B cell (primary cell): ENCODE data around the gene TMEM14A. TPM values are rescaled to one million over a fixed set of nuclear protein-coding genes. Genes with fewer than 3 reads are reported as not detected.

Experiments
- ATAC-seq: fragments of 200-7000 bp; cut with Tn5 transposase; one replicate; pipeline ENCODE4 v1.10.0; 2021; ENCODE audit warnings: low read depth, mild to moderate bottlenecking, moderate number of reproducible peaks, moderate library complexity
- CTCF ChIA-PET: fragments of 350-600 bp; sonication (Branson Sonifier 250); formaldehyde crosslinking; loops from one replicate; lab custom pipeline; 2021; ENCODE audit warnings: antibody characterized with exemption, inconsistent platforms; lab: Charles Lee
- POLR2A ChIA-PET: fragments of 350-600 bp; sonication (Branson Sonifier 250); formaldehyde crosslinking; loops from one replicate; lab custom pipeline; 2021; ENCODE audit warnings: antibody characterized with exemption; lab: Charles Lee
- DNase-seq: peaks from one replicate; pipeline ENCODE4 v3.0.0; 2013
- H2AFZ ChIP-seq: 2 replicates; pipeline ENCODE4 v1.6.1; 2012; ENCODE audit warnings: mild to moderate bottlenecking, low read depth, low read length; ENCODE audit not compliant: insufficient read depth, poor library complexity, severe bottlenecking
- H3K27ac ChIP-seq, 2 donors: 1 replicate in 1 of 2; 2 replicates in 1 of 2; pipeline ENCODE4 v1.5.1; 2012 to 2013; ENCODE audit warnings: low read length in 2 of 2, mild to moderate bottlenecking in 2 of 2, moderate library complexity in 1 of 2
- H3K27me3 ChIP-seq, 4 experiments: fragments of 200-600 bp in 1 of 4; sonication (generic) in 1 of 4; replicated peaks in 1 of 4; 1 replicate in 2 of 4; 2 replicates in 2 of 4; pipeline versions ENCODE4 v1.6.1 to v1.7.0; 2013 to 2016; ENCODE audit warnings: low read length in 3 of 4, mild to moderate bottlenecking in 2 of 4, mixed read lengths in 1 of 4, moderate library complexity in 1 of 4; ENCODE audit not compliant: insufficient read depth in 4 of 4, control insufficient read depth in 3 of 4; ENCODE audit errors: control extremely low read depth in 1 of 4
- H3K36me3 ChIP-seq, 2 experiments: replicated peaks in 1 of 2; 1 replicate in 1 of 2; 2 replicates in 1 of 2; pipeline versions ENCODE4 v1.6.1 to v1.7.1; 2013; ENCODE audit warnings: low read length in 1 of 2; ENCODE audit not compliant: insufficient read depth in 2 of 2, control insufficient read depth in 1 of 2; ENCODE audit errors: control extremely low read depth in 1 of 2, extremely low read depth in 1 of 2
- H3K4me1 ChIP-seq, 2 donors: fragments of 200-600 bp in 1 of 2; sonication (generic) in 1 of 2; 1 replicate in 1 of 2; 2 replicates in 1 of 2; pipeline versions ENCODE4 v1.5.1 to v1.6.1; 2013 to 2017; ENCODE audit warnings: low read length in 2 of 2; ENCODE audit not compliant: control insufficient read depth in 2 of 2, insufficient read depth in 2 of 2
- H3K4me2 ChIP-seq: replicated peaks from 2 replicates; pipeline ENCODE3; 2012; ENCODE audit warnings: mild to moderate bottlenecking, low read depth, low read length; ENCODE audit not compliant: poor library complexity, severe bottlenecking
- H3K4me3 ChIP-seq, 5 experiments: fragments of 200-600 bp in 1 of 5; sonication (generic) in 1 of 5; 1 replicate in 3 of 5; 2 replicates in 2 of 5; pipeline versions ENCODE4 v1.5.1 to v1.7.0; 2011 to 2016; ENCODE audit warnings: low read length in 4 of 5, mild to moderate bottlenecking in 4 of 5, low read depth in 2 of 5, control low read depth in 1 of 5, moderate library complexity in 1 of 5; ENCODE audit not compliant: insufficient read depth in 1 of 5; ENCODE audit errors: control extremely low read depth in 1 of 5, extremely low read depth in 1 of 5
- H3K79me2 ChIP-seq: fragments of 200-600 bp; sonication (generic); one replicate; pipeline ENCODE4 v1.6.0; 2016; ENCODE audit warnings: low read length; ENCODE audit not compliant: control insufficient read depth, insufficient read depth
- H3K9ac ChIP-seq: fragments of 200-600 bp; sonication (generic); 2 replicates; pipeline ENCODE4 v1.6.1; 2017; ENCODE audit warnings: mild to moderate bottlenecking, low read length, moderate library complexity
- H3K9me3 ChIP-seq, 3 donors: one replicate each; pipeline versions ENCODE4 v1.6.1 to v1.7.1; 2013; ENCODE audit warnings: low read length in 2 of 3; ENCODE audit not compliant: control insufficient read depth in 2 of 3, insufficient read depth in 1 of 3; ENCODE audit errors: control extremely low read depth in 1 of 3
- H4K20me1 ChIP-seq: 2 replicates; pipeline ENCODE4 v1.6.0; 2012; ENCODE audit warnings: mild to moderate bottlenecking, low read length; ENCODE audit not compliant: insufficient read depth, control insufficient read depth, poor library complexity, severe bottlenecking
- H3K27ac Mint-ChIP-seq: one replicate; pipeline ENCODE4 v1.8.0; 2021; ENCODE audit warnings: mixed read lengths
- H3K27me3 Mint-ChIP-seq: one replicate; pipeline ENCODE4 v1.8.0; 2021; ENCODE audit warnings: mixed read lengths
- H3K4me1 Mint-ChIP-seq: one replicate; pipeline ENCODE4 v1.8.0; 2021; ENCODE audit warnings: mixed read lengths
- H3K4me3 Mint-ChIP-seq: one replicate; pipeline ENCODE4 v1.8.0; 2021; ENCODE audit warnings: mixed read lengths
- H3K9me3 Mint-ChIP-seq: one replicate; pipeline ENCODE4 v1.8.0; 2022; ENCODE audit warnings: mixed read lengths; ENCODE audit not compliant: insufficient read depth
- EZH2 ChIP-seq: IDR thresholded peaks from 2 replicates; pipeline ENCODE4 v1.6.1; 2012; ENCODE audit warnings: borderline replicate concordance, low read depth, mild to moderate bottlenecking, moderate library complexity, low read length; ENCODE audit not compliant: insufficient read depth, poor library complexity, severe bottlenecking
- WGBS: methylation state at CpG from one replicate; pipeline ENCODE4 v1.1.5; 2013; ENCODE audit warnings: missing lambda C conversion rate; ENCODE audit not compliant: insufficient coverage; 5-methylcytosine and 5-hydroxymethylcytosine counted together
- intact Hi-C: fragments of 100-400 bp; cut with micrococcal nuclease; formaldehyde crosslinking; loops from one replicate; pipeline ENCODE4 v1.10.0; 2022
- polyA plus RNA-seq: library from polyadenylated mRNA; depleted of rRNA; stranded (reverse); fragments of >200 nt; gene quantifications from 2 replicates; pipeline ENCODE4 v1.2.3, GENCODE V29; 2012
- total RNA-seq, 2 donors: library from RNA; stranded (reverse); fragments of 120-200 nt in 1 of 2; gene quantifications; 1 replicate in 1 of 2; 2 replicates in 1 of 2; pipeline versions ENCODE4 v1.2.3 to v1.2.4, GENCODE V29; 2013 to 2022
- TF ChIP-seq, protein P1 (sequence below): fragments of 200-600 bp; IDR thresholded peaks from one replicate; pipeline ENCODE4 v1.8.0; 2022; ENCODE audit warnings: antibody characterized with exemption, mild to moderate bottlenecking

TMEM14A gene
- total and polyA plus RNA-seq, 2 donors (not counting 1 experiment from before 2014, with no cell fraction given) = 5.2 to 9.5 TPM

DNA sequence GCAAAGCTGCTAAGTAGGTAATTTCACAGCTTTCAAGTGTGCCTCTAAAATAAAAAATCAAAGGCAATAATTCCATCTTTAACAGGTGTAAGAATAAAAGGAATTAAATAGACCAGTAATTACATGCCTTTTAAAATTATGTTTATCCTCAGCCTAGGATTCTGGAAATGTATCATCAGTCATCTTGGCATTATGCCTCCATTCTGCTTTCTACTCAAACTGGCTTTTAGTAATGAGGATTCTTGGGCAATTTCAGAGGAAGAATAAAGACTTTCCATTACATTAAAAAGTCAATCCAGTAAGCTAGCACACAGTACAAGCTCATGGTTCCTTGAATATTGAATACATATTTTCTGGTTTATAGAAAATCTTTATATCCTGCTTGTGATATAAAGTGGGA lies 47.6 kb downstream of the TMEM14A start:
- no peaks in the 10 kb centered on the region for H3K36me3 ChIP-seq
- H3K4me2 ChIP-seq = no peak overlapping the region
- H3K27me3 ChIP-seq = peaks cover 0 to 4% (median 0%) of the 10 kb centered on the region in 4 experiments
- Mint-ChIP-seq H3K9me3 (no peaks in the 10 kb centered on the region), H3K4me3 (no peak overlapping the region), H3K4me1 (no peaks in the 10 kb centered on the region), H3K27me3 (peaks cover 19% of the 10 kb centered on the region), H3K27ac (no peak overlapping the region)
- no peak overlapping the region for H2AFZ ChIP-seq
- no peak overlapping the region for H3K4me3 ChIP-seq
- ATAC-seq (no peak), DNase-seq (no peak)
- ChIA-PET CTCF (interaction anchor here (1.2 to 2.3 kb wide), 2 partner anchors 10 to 12 kb away, joined by 4 to 5 read pairs; no protein-coding TSS in a partner anchor), POLR2A (no interaction called here)
- no peak overlapping the region for H3K27ac ChIP-seq
- H3K9me3 ChIP-seq = no peaks in the 10 kb centered on the region
- H4K20me1 ChIP-seq = no peaks in the 10 kb centered on the region
- TF ChIP-seq, protein P1, sequence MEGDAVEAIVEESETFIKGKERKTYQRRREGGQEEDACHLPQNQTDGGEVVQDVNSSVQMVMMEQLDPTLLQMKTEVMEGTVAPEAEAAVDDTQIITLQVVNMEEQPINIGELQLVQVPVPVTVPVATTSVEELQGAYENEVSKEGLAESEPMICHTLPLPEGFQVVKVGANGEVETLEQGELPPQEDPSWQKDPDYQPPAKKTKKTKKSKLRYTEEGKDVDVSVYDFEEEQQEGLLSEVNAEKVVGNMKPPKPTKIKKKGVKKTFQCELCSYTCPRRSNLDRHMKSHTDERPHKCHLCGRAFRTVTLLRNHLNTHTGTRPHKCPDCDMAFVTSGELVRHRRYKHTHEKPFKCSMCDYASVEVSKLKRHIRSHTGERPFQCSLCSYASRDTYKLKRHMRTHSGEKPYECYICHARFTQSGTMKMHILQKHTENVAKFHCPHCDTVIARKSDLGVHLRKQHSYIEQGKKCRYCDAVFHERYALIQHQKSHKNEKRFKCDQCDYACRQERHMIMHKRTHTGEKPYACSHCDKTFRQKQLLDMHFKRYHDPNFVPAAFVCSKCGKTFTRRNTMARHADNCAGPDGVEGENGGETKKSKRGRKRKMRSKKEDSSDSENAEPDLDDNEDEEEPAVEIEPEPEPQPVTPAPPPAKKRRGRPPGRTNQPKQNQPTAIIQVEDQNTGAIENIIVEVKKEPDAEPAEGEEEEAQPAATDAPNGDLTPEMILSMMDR = no peak
- TF ChIP-seq EZH2 = no peak
- H3K79me2 ChIP-seq = no peaks in the 10 kb centered on the region
- H3K4me1 ChIP-seq = no peaks in the 10 kb centered on the region
- no peak overlapping the region for H3K9ac ChIP-seq
- intact Hi-C loops = no loop called here

GRCh38 chr6:52720321-52720720 lies 49.4 kb downstream of the TMEM14A start:
- no peak overlapping the region for H3K27ac Mint-ChIP-seq
- DNase-seq (no peak), ATAC-seq (no peak)
- no peak overlapping the region for H3K4me3 Mint-ChIP-seq
- H3K4me1 Mint-ChIP-seq = peaks cover 6% of the 10 kb centered on the region
- peaks cover 10% of the 10 kb centered on the region for H3K27me3 Mint-ChIP-seq
- H4K20me1 ChIP-seq = no peaks in the 10 kb centered on the region
- peaks cover 0 to 3% of the 10 kb centered on the region in 2 donors for H3K4me1 ChIP-seq
- no peak overlapping the region for H3K9ac ChIP-seq
- no peak overlapping the region for H2AFZ ChIP-seq
- peaks cover 0 to 4% (median 0%) of the 10 kb centered on the region in 4 experiments for H3K27me3 ChIP-seq
- no peaks in the 10 kb centered on the region for H3K36me3 ChIP-seq
- H3K9me3 Mint-ChIP-seq = no peaks in the 10 kb centered on the region
- H3K79me2 ChIP-seq = no peaks in the 10 kb centered on the region
- no peak overlapping the region for H3K27ac ChIP-seq
- POLR2A ChIA-PET = no interaction called here
- no peaks in the 10 kb centered on the region for H3K9me3 ChIP-seq
- no peak overlapping the region for H3K4me3 ChIP-seq
- intact Hi-C loops = no loop called here
- H3K4me2 ChIP-seq = no peak overlapping the region
- CTCF ChIA-PET = no interaction called here
- 69% methylated on average over 1 of the region's 2 CpGs for WGBS
- TF ChIP-seq, protein P1 = no peak
- no peak for TF ChIP-seq EZH2
